ENCODE measurements around the gene PKNOX2.

The PKNOX2 gene

GRCh38 chr11:125464270-125464662 lies 299.7 kb downstream of the PKNOX2 start:
- H3K9ac ChIP-seq, result no peak overlapping the region
- H3K4me3 ChIP-seq (IDR thresholded peaks at IDR 0.05; ENCODE audit: insufficient read depth, low read depth, low read length), result no peak overlapping the region
- H3K27ac ChIP-seq, result no peak overlapping the region
- no peaks in the 10 kb centered on the region for H3K79me2 ChIP-seq (ENCODE audit: insufficient read depth, low read depth)
- no peaks in the 10 kb centered on the region for H3K36me3 ChIP-seq (ENCODE audit: insufficient read depth)
- H3K4me2 ChIP-seq, result no peak overlapping the region
- no peak overlapping the region for H2AFZ ChIP-seq (ENCODE audit: low read depth)
- H3K4me1 ChIP-seq (ENCODE audit: low read depth, poor library complexity, severe bottlenecking), result no peaks in the 10 kb centered on the region
- H3K27me3 ChIP-seq (ENCODE audit: insufficient read depth, low read depth), result no peaks in the 10 kb centered on the region
- no peak for TF ChIP-seq CTCF (conservative IDR thresholded peaks at IDR 0.05; ENCODE audit: low read depth, low read length)
- no peaks in the 10 kb centered on the region for H4K20me1 ChIP-seq (ENCODE audit: insufficient read depth)

GRCh38 chr11:125464666-125465065 lies 300.1 kb downstream of the PKNOX2 start:
- no peak for TF ChIP-seq CTCF (conservative IDR thresholded peaks at IDR 0.05; ENCODE audit: low read depth, low read length)
- H3K4me3 ChIP-seq (IDR thresholded peaks at IDR 0.05; ENCODE audit: insufficient read depth, low read depth, low read length), result no peak overlapping the region
- H3K4me1 ChIP-seq (ENCODE audit: low read depth, poor library complexity, severe bottlenecking), result no peaks in the 10 kb centered on the region
- no peak overlapping the region for H3K4me2 ChIP-seq
- H3K36me3 ChIP-seq (ENCODE audit: insufficient read depth), result no peaks in the 10 kb centered on the region
- no peak overlapping the region for H3K9ac ChIP-seq
- H3K27ac ChIP-seq, result no peak overlapping the region
- no peaks in the 10 kb centered on the region for H3K27me3 ChIP-seq (ENCODE audit: insufficient read depth, low read depth)
- no peaks in the 10 kb centered on the region for H3K79me2 ChIP-seq (ENCODE audit: insufficient read depth, low read depth)
- no peak overlapping the region for H2AFZ ChIP-seq (ENCODE audit: low read depth)
- H4K20me1 ChIP-seq (ENCODE audit: insufficient read depth), result no peaks in the 10 kb centered on the region

- Histone ChIP-seq H3K27ac (no peak overlapping the region), H2AFZ (ENCODE audit: low read depth) (no peak overlapping the region), H3K4me2 (no peak overlapping the region), H4K20me1 (ENCODE audit: insufficient read depth) (no peaks in the 10 kb centered on the region), H3K4me1 (ENCODE audit: low read depth, poor library complexity, severe bottlenecking) (no peaks in the 10 kb centered on the region), H3K27me3 (ENCODE audit: insufficient read depth, low read depth) (no peaks in the 10 kb centered on the region), H3K9ac (no peak overlapping the region), H3K79me2 (ENCODE audit: insufficient read depth, low read depth) (no peaks in the 10 kb centered on the region), H3K4me3 (IDR thresholded peaks at IDR 0.05; ENCODE audit: insufficient read depth, low read depth, low read length) (no peak overlapping the region), H3K36me3 (ENCODE audit: insufficient read depth) (no peaks in the 10 kb centered on the region)
- TF ChIP-seq CTCF (conservative IDR thresholded peaks at IDR 0.05; ENCODE audit: low read depth, low read length), result no peak
Measured at GRCh38 chr11:125465255-125465654, 300.7 kb downstream of the PKNOX2 start.

DNA sequence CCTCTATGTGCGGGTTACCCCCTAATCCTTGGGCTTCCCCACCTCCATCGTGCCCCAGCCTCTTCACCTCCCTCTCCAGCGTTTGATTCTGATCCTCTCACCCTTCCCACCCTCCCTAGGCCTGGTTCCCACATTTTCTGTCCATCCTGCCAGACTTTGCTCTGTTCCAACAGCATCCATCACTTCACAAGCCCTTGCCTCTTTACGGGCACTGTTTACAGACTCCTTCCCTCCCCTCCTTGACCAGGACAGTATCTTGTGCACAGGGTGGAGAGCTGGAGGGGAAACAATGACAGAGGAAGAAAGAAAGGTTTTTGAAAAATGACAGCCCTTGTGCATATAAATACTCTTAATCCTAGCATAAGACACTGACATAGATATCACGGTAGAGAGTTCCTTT lies 301.1 kb downstream of the PKNOX2 start:
- H3K27ac ChIP-seq, result no peak overlapping the region
- no peak overlapping the region for H3K4me2 ChIP-seq
- H3K4me3 ChIP-seq (IDR thresholded peaks at IDR 0.05; ENCODE audit: insufficient read depth, low read depth, low read length), result no peak overlapping the region
- H2AFZ ChIP-seq (ENCODE audit: low read depth), result no peak overlapping the region
- H3K9ac ChIP-seq, result no peak overlapping the region
- H3K4me1 ChIP-seq (ENCODE audit: low read depth, poor library complexity, severe bottlenecking), result no peaks in the 10 kb centered on the region
- H3K36me3 ChIP-seq (ENCODE audit: insufficient read depth), result no peaks in the 10 kb centered on the region
- H3K27me3 ChIP-seq (ENCODE audit: insufficient read depth, low read depth), result no peaks in the 10 kb centered on the region
- no peaks in the 10 kb centered on the region for H4K20me1 ChIP-seq (ENCODE audit: insufficient read depth)
- no peak for TF ChIP-seq CTCF (conservative IDR thresholded peaks at IDR 0.05; ENCODE audit: low read depth, low read length)
- H3K79me2 ChIP-seq (ENCODE audit: insufficient read depth, low read depth), result no peaks in the 10 kb centered on the region

DNA sequence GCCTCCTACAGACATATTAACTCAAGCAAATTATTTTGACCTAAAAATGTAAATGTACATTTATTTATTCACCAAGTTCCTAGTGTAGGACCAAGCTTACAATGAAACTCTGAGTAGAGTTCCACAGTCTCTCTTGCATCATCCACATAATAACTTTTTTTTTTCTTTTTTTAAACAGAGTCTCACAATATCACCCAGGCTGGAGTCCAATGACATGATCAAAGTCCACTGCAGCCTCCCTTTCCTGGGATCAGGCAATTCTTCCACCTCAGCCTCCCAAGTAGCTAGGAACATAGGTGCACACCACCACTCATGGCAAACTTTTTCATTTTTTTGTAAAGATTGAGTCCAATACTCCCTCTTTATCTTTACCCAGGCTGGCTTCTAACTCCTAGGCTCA lies 303.5 kb downstream of the PKNOX2 start:
- no peak for TF ChIP-seq CTCF (conservative IDR thresholded peaks at IDR 0.05; ENCODE audit: low read depth, low read length)
- Histone ChIP-seq H2AFZ (ENCODE audit: low read depth) (no peak overlapping the region), H3K36me3 (ENCODE audit: insufficient read depth) (no peaks in the 10 kb centered on the region), H3K4me1 (ENCODE audit: low read depth, poor library complexity, severe bottlenecking) (no peaks in the 10 kb centered on the region), H4K20me1 (ENCODE audit: insufficient read depth) (no peaks in the 10 kb centered on the region), H3K4me2 (no peak overlapping the region), H3K4me3 (IDR thresholded peaks at IDR 0.05; ENCODE audit: insufficient read depth, low read depth, low read length) (no peak overlapping the region), H3K27me3 (ENCODE audit: insufficient read depth, low read depth) (no peaks in the 10 kb centered on the region), H3K79me2 (ENCODE audit: insufficient read depth, low read depth) (no peaks in the 10 kb centered on the region), H3K9ac (no peak overlapping the region), H3K27ac (no peak overlapping the region)
